ENCODE data around the gene SPRR1B. TPM values are rescaled to one million over a fixed set of nuclear protein-coding genes. Genes with fewer than 3 reads are reported as not detected.

SPRR1B gene
- total RNA-seq, 1 experiment from 2014 or later, result not detected

DNA sequence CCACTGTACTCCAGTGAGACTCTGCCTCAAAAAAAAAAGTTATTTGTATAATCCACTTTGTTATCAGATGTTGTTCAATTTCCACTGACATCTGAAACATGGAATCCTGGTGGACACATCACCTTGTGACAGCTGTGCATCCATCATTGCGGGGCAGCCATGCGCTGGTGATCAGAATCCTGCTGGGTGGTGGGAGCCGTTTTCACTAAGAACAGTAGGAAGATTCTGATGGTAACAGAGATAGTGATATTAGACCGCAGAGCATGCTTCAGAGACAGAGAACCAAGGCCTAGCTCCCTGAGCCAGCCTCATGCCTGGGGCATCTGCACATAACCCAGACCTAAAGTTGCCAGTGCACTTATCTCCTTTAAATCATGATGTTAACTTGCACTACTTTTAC is 32.5 kb upstream of the SPRR1B start:
- CTCF ChIA-PET, result no interaction called here
- POLR2A ChIA-PET, result no interaction called here
- TF ChIP-seq, protein P1, sequence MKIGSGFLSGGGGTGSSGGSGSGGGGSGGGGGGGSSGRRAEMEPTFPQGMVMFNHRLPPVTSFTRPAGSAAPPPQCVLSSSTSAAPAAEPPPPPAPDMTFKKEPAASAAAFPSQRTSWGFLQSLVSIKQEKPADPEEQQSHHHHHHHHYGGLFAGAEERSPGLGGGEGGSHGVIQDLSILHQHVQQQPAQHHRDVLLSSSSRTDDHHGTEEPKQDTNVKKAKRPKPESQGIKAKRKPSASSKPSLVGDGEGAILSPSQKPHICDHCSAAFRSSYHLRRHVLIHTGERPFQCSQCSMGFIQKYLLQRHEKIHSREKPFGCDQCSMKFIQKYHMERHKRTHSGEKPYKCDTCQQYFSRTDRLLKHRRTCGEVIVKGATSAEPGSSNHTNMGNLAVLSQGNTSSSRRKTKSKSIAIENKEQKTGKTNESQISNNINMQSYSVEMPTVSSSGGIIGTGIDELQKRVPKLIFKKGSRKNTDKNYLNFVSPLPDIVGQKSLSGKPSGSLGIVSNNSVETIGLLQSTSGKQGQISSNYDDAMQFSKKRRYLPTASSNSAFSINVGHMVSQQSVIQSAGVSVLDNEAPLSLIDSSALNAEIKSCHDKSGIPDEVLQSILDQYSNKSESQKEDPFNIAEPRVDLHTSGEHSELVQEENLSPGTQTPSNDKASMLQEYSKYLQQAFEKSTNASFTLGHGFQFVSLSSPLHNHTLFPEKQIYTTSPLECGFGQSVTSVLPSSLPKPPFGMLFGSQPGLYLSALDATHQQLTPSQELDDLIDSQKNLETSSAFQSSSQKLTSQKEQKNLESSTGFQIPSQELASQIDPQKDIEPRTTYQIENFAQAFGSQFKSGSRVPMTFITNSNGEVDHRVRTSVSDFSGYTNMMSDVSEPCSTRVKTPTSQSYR (CRISPR knock-in tag; IDR thresholded peaks at IDR 0.05), result no peak
- TF ChIP-seq NR2C2 (CRISPR knock-in tag; IDR thresholded peaks at IDR 0.05), result no peak
- TF ChIP-seq SMAD3 (CRISPR knock-in tag; IDR thresholded peaks at IDR 0.05; ENCODE audit: borderline replicate concordance), result no peak
- TF ChIP-seq NR1H2 (CRISPR knock-in tag; IDR thresholded peaks at IDR 0.05), result no peak
- Mint-ChIP-seq H3K9me3 (peaks cover 20% of the 10 kb centered on the region), H3K27ac (no peak overlapping the region), H3K4me3 (no peak overlapping the region), H3K36me3 (peaks cover 6% of the 10 kb centered on the region; the same call in 1 of the 2 replicates), H3K27me3 (ENCODE audit: low read depth) (no peaks in the 10 kb centered on the region; the same call in 1 of the 2 replicates), H3K4me1 (peaks cover 12% of the 10 kb centered on the region)
- no peak for DNase-seq (ENCODE audit: low spot score)
- no peak for ATAC-seq

DNA sequence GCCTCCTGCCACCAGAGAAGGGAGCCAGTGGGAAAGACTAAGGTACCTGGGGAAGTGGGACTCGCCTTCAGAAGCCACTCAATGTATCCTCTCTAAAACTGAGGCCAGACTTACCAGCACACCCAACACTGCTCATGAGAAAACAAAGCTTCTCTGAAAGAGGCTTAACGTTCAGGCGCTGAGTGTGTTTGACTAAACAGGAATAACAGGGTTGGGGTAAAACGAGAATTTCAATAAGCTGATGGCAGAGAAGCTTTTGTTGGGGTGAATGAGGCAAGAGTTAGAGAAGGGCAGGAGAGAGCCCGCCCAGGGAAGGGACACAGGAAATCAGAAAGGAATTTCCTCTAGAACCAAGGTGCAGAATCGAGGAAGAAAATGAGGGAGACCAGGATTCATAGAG is 31.2 kb upstream of the SPRR1B start:
- no peak overlapping the region for H3K4me3 Mint-ChIP-seq
- TF ChIP-seq MXD4 (CRISPR knock-in tag; IDR thresholded peaks at IDR 0.05; ENCODE audit: borderline replicate concordance) (no peak), TP53 (CRISPR knock-in tag; IDR thresholded peaks at IDR 0.05) (no peak), TEAD4 (CRISPR knock-in tag; IDR thresholded peaks at IDR 0.05) (no peak), OVOL2 (CRISPR knock-in tag; IDR thresholded peaks at IDR 0.05; ENCODE audit: borderline replicate concordance) (no peak), NFE2L1 (CRISPR knock-in tag; IDR thresholded peaks at IDR 0.05) (no peak), SMAD3 (CRISPR knock-in tag; IDR thresholded peaks at IDR 0.05; ENCODE audit: borderline replicate concordance) (no peak), IRF2 (CRISPR knock-in tag; IDR thresholded peaks at IDR 0.05; ENCODE audit: borderline replicate concordance, low read depth) (no peak)
- TF ChIP-seq, protein P2, sequence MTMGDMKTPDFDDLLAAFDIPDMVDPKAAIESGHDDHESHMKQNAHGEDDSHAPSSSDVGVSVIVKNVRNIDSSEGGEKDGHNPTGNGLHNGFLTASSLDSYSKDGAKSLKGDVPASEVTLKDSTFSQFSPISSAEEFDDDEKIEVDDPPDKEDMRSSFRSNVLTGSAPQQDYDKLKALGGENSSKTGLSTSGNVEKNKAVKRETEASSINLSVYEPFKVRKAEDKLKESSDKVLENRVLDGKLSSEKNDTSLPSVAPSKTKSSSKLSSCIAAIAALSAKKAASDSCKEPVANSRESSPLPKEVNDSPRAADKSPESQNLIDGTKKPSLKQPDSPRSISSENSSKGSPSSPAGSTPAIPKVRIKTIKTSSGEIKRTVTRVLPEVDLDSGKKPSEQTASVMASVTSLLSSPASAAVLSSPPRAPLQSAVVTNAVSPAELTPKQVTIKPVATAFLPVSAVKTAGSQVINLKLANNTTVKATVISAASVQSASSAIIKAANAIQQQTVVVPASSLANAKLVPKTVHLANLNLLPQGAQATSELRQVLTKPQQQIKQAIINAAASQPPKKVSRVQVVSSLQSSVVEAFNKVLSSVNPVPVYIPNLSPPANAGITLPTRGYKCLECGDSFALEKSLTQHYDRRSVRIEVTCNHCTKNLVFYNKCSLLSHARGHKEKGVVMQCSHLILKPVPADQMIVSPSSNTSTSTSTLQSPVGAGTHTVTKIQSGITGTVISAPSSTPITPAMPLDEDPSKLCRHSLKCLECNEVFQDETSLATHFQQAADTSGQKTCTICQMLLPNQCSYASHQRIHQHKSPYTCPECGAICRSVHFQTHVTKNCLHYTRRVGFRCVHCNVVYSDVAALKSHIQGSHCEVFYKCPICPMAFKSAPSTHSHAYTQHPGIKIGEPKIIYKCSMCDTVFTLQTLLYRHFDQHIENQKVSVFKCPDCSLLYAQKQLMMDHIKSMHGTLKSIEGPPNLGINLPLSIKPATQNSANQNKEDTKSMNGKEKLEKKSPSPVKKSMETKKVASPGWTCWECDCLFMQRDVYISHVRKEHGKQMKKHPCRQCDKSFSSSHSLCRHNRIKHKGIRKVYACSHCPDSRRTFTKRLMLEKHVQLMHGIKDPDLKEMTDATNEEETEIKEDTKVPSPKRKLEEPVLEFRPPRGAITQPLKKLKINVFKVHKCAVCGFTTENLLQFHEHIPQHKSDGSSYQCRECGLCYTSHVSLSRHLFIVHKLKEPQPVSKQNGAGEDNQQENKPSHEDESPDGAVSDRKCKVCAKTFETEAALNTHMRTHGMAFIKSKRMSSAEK (CRISPR knock-in tag; IDR thresholded peaks at IDR 0.05; ENCODE audit: borderline replicate concordance), result no peak
- TF ChIP-seq, protein P3, sequence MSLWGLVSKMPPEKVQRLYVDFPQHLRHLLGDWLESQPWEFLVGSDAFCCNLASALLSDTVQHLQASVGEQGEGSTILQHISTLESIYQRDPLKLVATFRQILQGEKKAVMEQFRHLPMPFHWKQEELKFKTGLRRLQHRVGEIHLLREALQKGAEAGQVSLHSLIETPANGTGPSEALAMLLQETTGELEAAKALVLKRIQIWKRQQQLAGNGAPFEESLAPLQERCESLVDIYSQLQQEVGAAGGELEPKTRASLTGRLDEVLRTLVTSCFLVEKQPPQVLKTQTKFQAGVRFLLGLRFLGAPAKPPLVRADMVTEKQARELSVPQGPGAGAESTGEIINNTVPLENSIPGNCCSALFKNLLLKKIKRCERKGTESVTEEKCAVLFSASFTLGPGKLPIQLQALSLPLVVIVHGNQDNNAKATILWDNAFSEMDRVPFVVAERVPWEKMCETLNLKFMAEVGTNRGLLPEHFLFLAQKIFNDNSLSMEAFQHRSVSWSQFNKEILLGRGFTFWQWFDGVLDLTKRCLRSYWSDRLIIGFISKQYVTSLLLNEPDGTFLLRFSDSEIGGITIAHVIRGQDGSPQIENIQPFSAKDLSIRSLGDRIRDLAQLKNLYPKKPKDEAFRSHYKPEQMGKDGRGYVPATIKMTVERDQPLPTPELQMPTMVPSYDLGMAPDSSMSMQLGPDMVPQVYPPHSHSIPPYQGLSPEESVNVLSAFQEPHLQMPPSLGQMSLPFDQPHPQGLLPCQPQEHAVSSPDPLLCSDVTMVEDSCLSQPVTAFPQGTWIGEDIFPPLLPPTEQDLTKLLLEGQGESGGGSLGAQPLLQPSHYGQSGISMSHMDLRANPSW (CRISPR knock-in tag; conservative IDR thresholded peaks at IDR 0.05; ENCODE audit: low read depth), result no peak
- TF ChIP-seq, protein P4, sequence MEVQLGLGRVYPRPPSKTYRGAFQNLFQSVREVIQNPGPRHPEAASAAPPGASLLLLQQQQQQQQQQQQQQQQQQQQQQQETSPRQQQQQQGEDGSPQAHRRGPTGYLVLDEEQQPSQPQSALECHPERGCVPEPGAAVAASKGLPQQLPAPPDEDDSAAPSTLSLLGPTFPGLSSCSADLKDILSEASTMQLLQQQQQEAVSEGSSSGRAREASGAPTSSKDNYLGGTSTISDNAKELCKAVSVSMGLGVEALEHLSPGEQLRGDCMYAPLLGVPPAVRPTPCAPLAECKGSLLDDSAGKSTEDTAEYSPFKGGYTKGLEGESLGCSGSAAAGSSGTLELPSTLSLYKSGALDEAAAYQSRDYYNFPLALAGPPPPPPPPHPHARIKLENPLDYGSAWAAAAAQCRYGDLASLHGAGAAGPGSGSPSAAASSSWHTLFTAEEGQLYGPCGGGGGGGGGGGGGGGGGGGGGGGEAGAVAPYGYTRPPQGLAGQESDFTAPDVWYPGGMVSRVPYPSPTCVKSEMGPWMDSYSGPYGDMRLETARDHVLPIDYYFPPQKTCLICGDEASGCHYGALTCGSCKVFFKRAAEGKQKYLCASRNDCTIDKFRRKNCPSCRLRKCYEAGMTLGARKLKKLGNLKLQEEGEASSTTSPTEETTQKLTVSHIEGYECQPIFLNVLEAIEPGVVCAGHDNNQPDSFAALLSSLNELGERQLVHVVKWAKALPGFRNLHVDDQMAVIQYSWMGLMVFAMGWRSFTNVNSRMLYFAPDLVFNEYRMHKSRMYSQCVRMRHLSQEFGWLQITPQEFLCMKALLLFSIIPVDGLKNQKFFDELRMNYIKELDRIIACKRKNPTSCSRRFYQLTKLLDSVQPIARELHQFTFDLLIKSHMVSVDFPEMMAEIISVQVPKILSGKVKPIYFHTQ (CRISPR knock-in tag; IDR thresholded peaks at IDR 0.05), result no peak
- CTCF ChIA-PET, result interaction anchor here (1.1 to 1.5 kb wide), 3 partner anchors 122 to 289 kb away, joined by 3 to 5 read pairs (median 5); no protein-coding TSS in a partner anchor
- H3K9me3 Mint-ChIP-seq, result peaks cover 12% of the 10 kb centered on the region
- POLR2A ChIA-PET, result no interaction called here
- DNase-seq (ENCODE audit: low spot score) (no peak), ATAC-seq (no peak)
- peaks cover 6% of the 10 kb centered on the region; the same call in 1 of the 2 replicates for H3K36me3 Mint-ChIP-seq
- H3K27ac Mint-ChIP-seq, result no peak overlapping the region
- H3K4me1 Mint-ChIP-seq, result peaks cover 12% of the 10 kb centered on the region
- H3K27me3 Mint-ChIP-seq (ENCODE audit: low read depth), result no peaks in the 10 kb centered on the region; the same call in 1 of the 2 replicates

All from WTC11 (cell line).